GM12878 (cell line): Measurements from ENCODE around the gene PDCD11. TPM values are rescaled to one million over a fixed set of nuclear protein-coding genes. Genes with fewer than 3 reads are reported as not detected.
A peak's percentile ranks its signal among the peaks of the same experiment; 100 is the strongest.

Experiments used
- ATAC-seq: fragments of 200-7000 bp; cut with Tn5 transposase; 3 replicates; pipeline ENCODE4 v1.9.1; 2020; ENCODE audit warnings: mild to moderate bottlenecking, moderate library complexity
- BruUV-seq: library from RNA; stranded (reverse); fragments of 400-500 nt; replicated peaks from 2 replicates; lab custom pipeline; 2021; lab: Mats Ljungman, UMichigan
- CTCF ChIA-PET: fragments of 300-600 bp; sonication (Branson Sonifier 250); formaldehyde crosslinking; extraction: SDS; loops from one replicate; lab custom pipeline; 2021; ENCODE audit warnings: inconsistent platforms; lab: Yijun Ruan, JAX
- POLR2A ChIA-PET: fragments of 350-600 bp; formaldehyde crosslinking; extraction: SDS; loops from one replicate; lab custom pipeline; 2021; ENCODE audit warnings: inconsistent platforms; lab: Charles Lee
- RAD21 ChIA-PET: fragments of 300-600 bp; sonication (Branson Sonifier 250); formaldehyde crosslinking; loops from one replicate; lab custom pipeline; 2023; ENCODE audit warnings: antibody characterized with exemption; ENCODE audit not compliant: unreplicated experiment; lab: Charles Lee
- SMC1A ChIA-PET: fragments of 300-600 bp; sonication (Branson Sonifier 250); formaldehyde crosslinking; loops from one replicate; lab custom pipeline; 2023; ENCODE audit not compliant: unreplicated experiment, uncharacterized antibody; lab: Charles Lee
- DNase-seq: peaks from one replicate; pipeline ENCODE4 v3.0.0-alpha.2; 2011; ENCODE audit warnings: low read depth, low spot score
- FAIRE-seq: peaks from 3 replicates; lab custom pipeline; 2011; peaks lifted over from hg19 to GRCh38; lab: Jason Lieb, UNC
- H2AFZ ChIP-seq: 2 replicates; pipeline ENCODE4 v1.6.0; 2011; ENCODE audit warnings: low read depth, low read length, control low read depth; ENCODE audit not compliant: control insufficient read depth
- H3K27ac ChIP-seq: 2 replicates; pipeline ENCODE4 v1.5.1; 2011; ENCODE audit warnings: control low read depth; ENCODE audit not compliant: control insufficient read depth, insufficient read depth
- H3K27me3 ChIP-seq, 2 experiments: replicated peaks in 1 of 2; 2 replicates each; pipeline versions ENCODE4 v1.6.0 to v1.6.1; 2011; ENCODE audit warnings: low read length in 1 of 2; ENCODE audit not compliant: control insufficient read depth in 2 of 2, insufficient read depth in 2 of 2
- H3K36me3 ChIP-seq, 2 experiments: 2 replicates each; pipeline ENCODE4 v1.5.1; 2011; ENCODE audit warnings: low read length in 1 of 2; ENCODE audit not compliant: control insufficient read depth in 2 of 2, insufficient read depth in 2 of 2
- H3K4me1 ChIP-seq: 2 replicates; pipeline ENCODE4 v1.6.1; 2011; ENCODE audit warnings: mild to moderate bottlenecking, low read length, moderate library complexity, mixed read lengths; ENCODE audit not compliant: control insufficient read depth, insufficient read depth
- H3K4me2 ChIP-seq: 2 replicates; pipeline ENCODE4 v1.6.0; 2011; ENCODE audit warnings: control low read depth; ENCODE audit not compliant: control insufficient read depth, insufficient read depth
- H3K4me3 ChIP-seq: fragments of 200-600 bp; sonication (generic); 2 replicates; pipeline ENCODE4 v1.5.1; 2016
- H3K79me2 ChIP-seq: 2 replicates; pipeline ENCODE4 v1.6.0; 2011; ENCODE audit warnings: low read length; ENCODE audit not compliant: control insufficient read depth, insufficient read depth
- H3K9ac ChIP-seq: 2 replicates; pipeline ENCODE4 v1.8.0; 2011; ENCODE audit warnings: low read length, control low read depth, mixed read lengths; ENCODE audit not compliant: control insufficient read depth, insufficient read depth
- H3K9me3 ChIP-seq: replicated peaks from 3 replicates; pipeline ENCODE4 v1.5.1; 2011; ENCODE audit warnings: mild to moderate bottlenecking, low read length; ENCODE audit not compliant: control insufficient read depth, insufficient read depth
- H4K20me1 ChIP-seq: 2 replicates; pipeline ENCODE4 v1.6.0; 2011; ENCODE audit not compliant: control insufficient read depth, insufficient read depth
- CBX5 ChIP-seq: sonication (generic); IDR thresholded peaks from 2 replicates; pipeline ENCODE4 v1.6.1; 2016; ENCODE audit warnings: low read depth, moderate library complexity, mild to moderate bottlenecking, inconsistent platforms
- CHD1 ChIP-seq: IDR thresholded peaks from 2 replicates; pipeline ENCODE4 v1.6.1; 2012; ENCODE audit warnings: low read depth, low read length, improper control_type of control experiment
- MEF2A ChIP-seq: IDR thresholded peaks from 2 replicates; pipeline ENCODE4 v1.6.1; 2011; ENCODE audit warnings: low read depth, mild to moderate bottlenecking, low read length, moderate library complexity; ENCODE audit not compliant: insufficient read depth
- MEF2B ChIP-seq: fragments of 450-650 bp; IDR thresholded peaks from 2 replicates; pipeline ENCODE4 v1.6.1; 2018; ENCODE audit warnings: mild to moderate bottlenecking, moderate library complexity; ENCODE audit not compliant: partially characterized antibody, poor library complexity, severe bottlenecking
- MLLT1 ChIP-seq: fragments of 450-650 bp; IDR thresholded peaks from 2 replicates; pipeline ENCODE4 v1.6.1; 2016; ENCODE audit warnings: mild to moderate bottlenecking
- NFIC ChIP-seq: IDR thresholded peaks from 2 replicates; pipeline ENCODE4 v1.6.1; 2012; ENCODE audit warnings: low read depth, mild to moderate bottlenecking, inconsistent platforms, low read length, moderate library complexity
- NR2F1 ChIP-seq: fragments of 450-650 bp; conservative IDR thresholded peaks from 2 replicates; pipeline ENCODE4 v1.6.1; 2017; ENCODE audit warnings: mild to moderate bottlenecking
- PBX3 ChIP-seq: IDR thresholded peaks from 2 replicates; pipeline ENCODE4 v1.6.1; 2011; ENCODE audit warnings: mild to moderate bottlenecking, low read depth, low read length, moderate library complexity; ENCODE audit not compliant: insufficient replicate concordance
- POLR2AphosphoS5 ChIP-seq: IDR thresholded peaks from 2 replicates; pipeline ENCODE4 v1.6.1; 2011; ENCODE audit warnings: mild to moderate bottlenecking, low read length, inconsistent platforms
- RELB ChIP-seq: fragments of 450-650 bp; IDR thresholded peaks from 2 replicates; pipeline ENCODE4 v1.6.1; 2017; ENCODE audit warnings: low read depth, mild to moderate bottlenecking, moderate library complexity
- RUNX3 ChIP-seq: IDR thresholded peaks from 2 replicates; pipeline ENCODE4 v1.6.1; 2012; ENCODE audit warnings: low read length, inconsistent platforms
- WGBS: methylation state at CpG from one replicate; pipeline ENCODE4 v1.1.6; 2016; ENCODE audit warnings: low lambda C conversion rate; ENCODE audit not compliant: insufficient replicate concordance, insufficient coverage; ENCODE audit errors: missing lambda C conversion rate; 5-methylcytosine and 5-hydroxymethylcytosine counted together
- in situ Hi-C: fragments of 300-500 bp; cut with MboI; formaldehyde crosslinking; loops from 9 replicates; pipeline ENCODE4 v1.14.3; 2018; ENCODE audit warnings: mixed read lengths
- intact Hi-C: fragments of 100-400 bp; cut with micrococcal nuclease; formaldehyde crosslinking; loops from one replicate; pipeline ENCODE4 v1.14.2; 2022; ENCODE audit not compliant: unreplicated experiment
- polyA plus RNA-seq, 11 experiments: library from polyadenylated mRNA; depleted of rRNA in 4 of 11; unstranded in 6 of 11; stranded (reverse) in 5 of 11; fragments of >200 nt; fragmentation: Nextera tagmentation in 4 of 11; fragmentation: Illumina TruSeq in 1 of 11; extraction: Ambion mirVana in 4 of 11; extraction: Trizol in 1 of 11; gene quantifications; 1 replicate in 1 of 11; 2 replicates in 10 of 11; pipeline versions ENCODE4 v1.2.1 to v1.2.3, GENCODE V29; 2011 to 2016; ENCODE audit warnings: inconsistent platforms in 2 of 11, missing spikeins in 2 of 11, low read depth in 1 of 11
- total RNA-seq, 4 experiments: library from RNA; depleted of rRNA in 3 of 4; stranded (reverse); fragments of >200 nt in 3 of 4; fragmentation: Illumina TruSeq in 1 of 4; extraction: Trizol in 1 of 4; gene quantifications; 2 replicates each; pipeline versions ENCODE4 v1.2.1 to v1.2.3, GENCODE V29; 2013 to 2021

Gene PDCD11
- total and polyA plus RNA-seq, 10 of the 15 experiments (the other 5 are each of a cell fraction or from before 2014, with no cell fraction given), result 13.9 to 69.7 (median 44.8) TPM

- intact Hi-C loops, result no loop called here
- in situ Hi-C loops, result no loop called here
- Histone ChIP-seq H3K9ac (peak overlapping the region; percentile 73), H2AFZ (peak overlapping the region; percentile 29), H3K9me3 (no peaks in the 10 kb centered on the region), H3K4me1 (peaks cover 61% of the 10 kb centered on the region), H3K79me2 (no peaks in the 10 kb centered on the region), H4K20me1 (no peaks in the 10 kb centered on the region), H3K27me3 (no peaks in the 10 kb centered on the region), H3K4me3 (0 out of 2 replicates have a peak overlapping the region, but pooled peaks have one; percentile 33), H3K4me2 (peak overlapping the region; percentile 72), H3K27ac (peak overlapping the region; percentile 92), H3K36me3 (no peaks in the 10 kb centered on the region)
- WGBS, result 0% methylated on average over 3 of the region's 3 CpGs
- TSS peak; percentile 96 for BruUV-seq
- ATAC-seq, result 0 out of 3 replicates have a peak, but pooled peaks have one; percentile 2
- RAD21 ChIA-PET, result interaction anchor here (1.0 to 3.9 kb wide), 6 partner anchors 8 to 21 kb away, joined by 3 to 55 read pairs (median 5); partner anchors contain the start of gene CALHM2
- CTCF ChIA-PET, result interaction anchor here (1.0 to 9.2 kb wide), 7 partner anchors 9 to 98 kb away, joined by 3 to 52 read pairs (median 5); partner anchors contain the start of genes CALHM2 and TAF5
- SMC1A ChIA-PET, result interaction anchor here (0.9 to 4.1 kb wide), 5 partner anchors 10 to 68 kb away, joined by 3 to 32 read pairs (median 9); partner anchors contain the start of gene CALHM2
- POLR2A ChIA-PET, result interaction anchor here (0.6 to 9.3 kb wide), 5 partner anchors 8 to 289 kb away, joined by 4 to 144 read pairs (median 11); partner anchors contain the start of genes CALHM1 and CALHM2
- DNase-seq, result no peak
- FAIRE-seq, result no peak
- TF ChIP-seq CBX5, result no peak
- TF ChIP-seq MEF2B, result no peak
- TF ChIP-seq POLR2AphosphoS5, result 0 out of 2 replicates have a peak, but pooled peaks have one; percentile 15
- TF ChIP-seq MEF2A, result no peak
These were observed 70.3 kb downstream of the PDCD11 start for GRCh38 chr10:103466734-103467133.

- Histone ChIP-seq H2AFZ (peak overlapping the region; percentile 81), H3K9ac (peak overlapping the region; percentile 73), H3K9me3 (no peaks in the 10 kb centered on the region), H3K36me3 (no peaks in the 10 kb centered on the region), H4K20me1 (no peaks in the 10 kb centered on the region), H3K4me2 (peak overlapping the region; percentile 72), H3K27me3 (no peaks in the 10 kb centered on the region), H3K27ac (peak overlapping the region; percentile 92), H3K79me2 (no peaks in the 10 kb centered on the region), H3K4me3 (0 out of 2 replicates have a peak overlapping the region, but pooled peaks have one; percentile 33), H3K4me1 (peaks cover 68% of the 10 kb centered on the region)
- ChIA-PET SMC1A (interaction anchor here (0.9 to 4.1 kb wide), 3 partner anchors 9 to 14 kb away, joined by 3 to 32 read pairs (median 30); partner anchors contain the start of gene CALHM2), POLR2A (interaction anchor here (0.7 to 9.3 kb wide), 4 partner anchors 8 to 289 kb away, joined by 4 to 144 read pairs (median 18); partner anchors contain the start of genes CALHM1 and CALHM2), CTCF (interaction anchor here (1.2 to 9.2 kb wide), 4 partner anchors 8 to 51 kb away, joined by 3 to 52 read pairs (median 19); partner anchors contain the start of gene CALHM2), RAD21 (interaction anchor here (1.0 to 3.9 kb wide), 4 partner anchors 9 to 23 kb away, joined by 4 to 55 read pairs (median 9); partner anchors contain the start of genes CALHM1 and CALHM2)
- ATAC-seq (peak; percentile 50), DNase-seq (peak; percentile 90), FAIRE-seq (peak; percentile 81)
- 0% methylated on average over 7 of the region's 7 CpGs for WGBS
- no TSS peak for BruUV-seq
- in situ Hi-C loops (no loop called here), intact Hi-C loops (no loop called here)
- peak; percentile 66 for TF ChIP-seq PBX3
- TF ChIP-seq MLLT1, result peak; percentile 65; the same call in 1 of the 2 replicates
- TF ChIP-seq NR2F1, result peak; percentile 88
- TF ChIP-seq NFIC, result peak; percentile 72
- TF ChIP-seq RELB, result peak; percentile 94
- TF ChIP-seq RUNX3, result peak; percentile 30; the same call in 1 of the 2 replicates
- TF ChIP-seq CHD1, result no peak
These were observed 71.0 kb downstream of the PDCD11 start for GRCh38 chr10:103467406-103467805.
